Thoracic aorta (tissue), 2 donors: Measurements from ENCODE around the gene LRRC27. TPM values are rescaled to one million over a fixed set of nuclear protein-coding genes. Genes with fewer than 3 reads are reported as not detected.
"Not testable (repeated sequence)": the region's sequence is repeated elsewhere in the genome, so short reads cannot be mapped to it uniquely, and the experiment has no call there.

Experiments
- ATAC-seq: fragments of 150-250 bp; one replicate; pipeline ENCODE4 v1.8.0; 2017; ENCODE audit warnings: low read depth; ENCODE audit not compliant: insufficient number of reproducible peaks, low FRiP score
- DNase-seq: peaks from one replicate; pipeline ENCODE4 v3.0.0-alpha.2; 2020; ENCODE audit warnings: low spot score
- H3K27ac ChIP-seq, 2 donors: fragments of 200-600 bp; sonication (generic); 1 replicate in 1 of 2; 2 replicates in 1 of 2; pipeline ENCODE4 v1.5.1; 2016; ENCODE audit warnings: mild to moderate bottlenecking in 2 of 2, moderate library complexity in 2 of 2
- H3K27me3 ChIP-seq: fragments of 200-600 bp; sonication (generic); replicated peaks from 2 replicates; pipeline ENCODE4 v1.6.0; 2016; ENCODE audit warnings: mild to moderate bottlenecking; ENCODE audit not compliant: insufficient read depth
- H3K36me3 ChIP-seq: fragments of 200-600 bp; sonication (generic); one replicate; pipeline ENCODE4 v1.5.1; 2016
- H3K4me1 ChIP-seq, 2 donors: fragments of 200-600 bp; sonication (generic); 1 replicate in 1 of 2; 2 replicates in 1 of 2; pipeline versions ENCODE4 v1.5.1 to v1.6.0; 2016; ENCODE audit warnings: low read depth in 2 of 2, mild to moderate bottlenecking in 1 of 2; ENCODE audit not compliant: control insufficient read depth in 1 of 2
- H3K4me3 ChIP-seq: fragments of 200-600 bp; sonication (generic); 2 replicates; pipeline ENCODE4 v1.5.1; 2016; ENCODE audit warnings: mild to moderate bottlenecking
- H3K9me3 ChIP-seq: fragments of 200-600 bp; sonication (generic); 2 replicates; pipeline ENCODE4 v1.5.1; 2016
- total RNA-seq, 2 donors: library from RNA; depleted of rRNA; stranded (reverse); fragments of >200 nt; gene quantifications; one replicate each; pipeline versions ENCODE4 v1.1.0 to v1.2.3, GENCODE V29; 2016
- TF ChIP-seq, protein P1 (sequence below): fragments of 200-600 bp; sonication (generic); IDR thresholded peaks from one replicate; pipeline ENCODE4 v1.5.1; 2019; ENCODE audit warnings: antibody characterized with exemption

Gene LRRC27
- total RNA-seq, 2 donors from 2014 or later, result 3.2 to 8.9 TPM

DNA sequence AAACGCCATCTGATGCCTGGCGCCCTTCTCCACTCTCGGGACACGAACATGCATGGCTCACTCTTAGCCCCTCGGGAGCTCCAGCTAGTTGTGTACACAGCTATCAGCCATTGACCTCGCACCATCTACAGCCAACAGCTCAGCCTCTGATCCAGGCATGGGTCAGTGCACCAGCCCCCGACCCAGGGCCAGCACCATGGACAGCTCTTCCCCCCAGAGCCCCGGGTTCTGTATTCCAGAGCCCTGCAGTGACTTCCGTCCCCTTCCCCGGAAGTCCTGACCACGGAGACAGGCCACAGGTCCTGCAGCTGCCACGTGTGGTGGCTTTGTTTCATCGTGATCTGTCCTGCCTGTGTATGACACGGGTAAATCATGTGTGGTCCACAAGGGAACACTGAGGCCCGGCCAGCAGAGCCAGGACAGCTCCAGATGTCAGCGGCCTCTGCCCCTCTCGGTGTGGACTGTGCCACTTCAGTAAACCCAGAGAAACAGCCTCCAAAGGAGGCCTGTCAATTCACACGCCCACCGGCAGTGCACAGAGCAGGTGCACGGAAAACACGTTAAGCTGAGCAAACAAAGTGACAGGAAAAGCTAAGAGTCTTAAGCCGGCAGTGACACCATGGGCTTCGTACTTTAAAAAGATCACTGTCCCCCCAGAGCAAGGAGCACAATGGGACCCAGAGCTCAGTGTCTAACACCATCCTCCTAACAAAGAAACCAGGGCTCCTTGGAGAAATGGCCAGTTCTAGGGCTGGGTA, 37.3 kb upstream of the LRRC27 start:
- DNase-seq, result no peak

GRCh38 chr10:132295481-132295880, 36.5 kb upstream of the LRRC27 start:
- H3K4me1 ChIP-seq, DNase-seq, H3K36me3 ChIP-seq, H3K27ac ChIP-seq, ATAC-seq, H3K4me3 ChIP-seq, H3K9me3 ChIP-seq, H3K27me3 ChIP-seq: not testable (repeated sequence)

More for the DNA sequence above, 37.3 kb upstream of the LRRC27 start:
- H3K4me3 ChIP-seq, result no peak overlapping the region
- ATAC-seq, result no peak
- H3K27ac ChIP-seq, result no peak overlapping the region
- no peaks in the 10 kb centered on the region for H3K36me3 ChIP-seq
- no peaks in the 10 kb centered on the region for H3K27me3 ChIP-seq
- H3K4me1 ChIP-seq, result no peaks in the 10 kb centered on the region
- no peaks in the 10 kb centered on the region for H3K9me3 ChIP-seq
- TF ChIP-seq, protein P1, sequence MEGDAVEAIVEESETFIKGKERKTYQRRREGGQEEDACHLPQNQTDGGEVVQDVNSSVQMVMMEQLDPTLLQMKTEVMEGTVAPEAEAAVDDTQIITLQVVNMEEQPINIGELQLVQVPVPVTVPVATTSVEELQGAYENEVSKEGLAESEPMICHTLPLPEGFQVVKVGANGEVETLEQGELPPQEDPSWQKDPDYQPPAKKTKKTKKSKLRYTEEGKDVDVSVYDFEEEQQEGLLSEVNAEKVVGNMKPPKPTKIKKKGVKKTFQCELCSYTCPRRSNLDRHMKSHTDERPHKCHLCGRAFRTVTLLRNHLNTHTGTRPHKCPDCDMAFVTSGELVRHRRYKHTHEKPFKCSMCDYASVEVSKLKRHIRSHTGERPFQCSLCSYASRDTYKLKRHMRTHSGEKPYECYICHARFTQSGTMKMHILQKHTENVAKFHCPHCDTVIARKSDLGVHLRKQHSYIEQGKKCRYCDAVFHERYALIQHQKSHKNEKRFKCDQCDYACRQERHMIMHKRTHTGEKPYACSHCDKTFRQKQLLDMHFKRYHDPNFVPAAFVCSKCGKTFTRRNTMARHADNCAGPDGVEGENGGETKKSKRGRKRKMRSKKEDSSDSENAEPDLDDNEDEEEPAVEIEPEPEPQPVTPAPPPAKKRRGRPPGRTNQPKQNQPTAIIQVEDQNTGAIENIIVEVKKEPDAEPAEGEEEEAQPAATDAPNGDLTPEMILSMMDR, result no peak

- Histone ChIP-seq H3K36me3 (no peaks in the 10 kb centered on the region), H3K27me3 (no peaks in the 10 kb centered on the region), H3K9me3 (no peaks in the 10 kb centered on the region), H3K4me1 (no peaks in the 10 kb centered on the region), H3K27ac (no peak overlapping the region), H3K4me3 (no peak overlapping the region)
- TF ChIP-seq, protein P1, result no peak
- ATAC-seq, result no peak
- DNase-seq, result no peak
Measured at GRCh38 chr10:132296666-132297443, 35.1 kb upstream of the LRRC27 start.

GRCh38 chr10:132297526-132297925, 34.5 kb upstream of the LRRC27 start:
- ATAC-seq (no peak), DNase-seq (no peak)
- H3K4me3 ChIP-seq, result no peak overlapping the region
- H3K4me1 ChIP-seq, result no peaks in the 10 kb centered on the region
- TF ChIP-seq, protein P1, result no peak
- no peaks in the 10 kb centered on the region for H3K9me3 ChIP-seq
- H3K27ac ChIP-seq, result no peak overlapping the region
- no peaks in the 10 kb centered on the region for H3K36me3 ChIP-seq
- H3K27me3 ChIP-seq, result no peaks in the 10 kb centered on the region

- Histone ChIP-seq H3K4me1 (no peaks in the 10 kb centered on the region), H3K27ac (no peak overlapping the region), H3K9me3 (no peaks in the 10 kb centered on the region), H3K36me3 (no peaks in the 10 kb centered on the region), H3K27me3 (no peaks in the 10 kb centered on the region), H3K4me3 (no peak overlapping the region)
- ATAC-seq, result no peak
- TF ChIP-seq, protein P1, result no peak
- DNase-seq, result no peak
Measured at GRCh38 chr10:132298038-132298881, 33.7 kb upstream of the LRRC27 start.
